SK-N-MC (cell line): ENCODE results near the gene MBTD1.

Source experiments
- EZH2 ChIP-seq: fragments of 200-600 bp; sonication (generic); IDR thresholded peaks from one replicate; pipeline ENCODE4 v1.6.1; 2017; ENCODE audit warnings: antibody characterized with exemption
- POLR2AphosphoS5 ChIP-seq: IDR thresholded peaks from 2 replicates; pipeline ENCODE4 v1.6.1; 2012; ENCODE audit warnings: mild to moderate bottlenecking, low read depth, low read length, borderline replicate concordance

DNA sequence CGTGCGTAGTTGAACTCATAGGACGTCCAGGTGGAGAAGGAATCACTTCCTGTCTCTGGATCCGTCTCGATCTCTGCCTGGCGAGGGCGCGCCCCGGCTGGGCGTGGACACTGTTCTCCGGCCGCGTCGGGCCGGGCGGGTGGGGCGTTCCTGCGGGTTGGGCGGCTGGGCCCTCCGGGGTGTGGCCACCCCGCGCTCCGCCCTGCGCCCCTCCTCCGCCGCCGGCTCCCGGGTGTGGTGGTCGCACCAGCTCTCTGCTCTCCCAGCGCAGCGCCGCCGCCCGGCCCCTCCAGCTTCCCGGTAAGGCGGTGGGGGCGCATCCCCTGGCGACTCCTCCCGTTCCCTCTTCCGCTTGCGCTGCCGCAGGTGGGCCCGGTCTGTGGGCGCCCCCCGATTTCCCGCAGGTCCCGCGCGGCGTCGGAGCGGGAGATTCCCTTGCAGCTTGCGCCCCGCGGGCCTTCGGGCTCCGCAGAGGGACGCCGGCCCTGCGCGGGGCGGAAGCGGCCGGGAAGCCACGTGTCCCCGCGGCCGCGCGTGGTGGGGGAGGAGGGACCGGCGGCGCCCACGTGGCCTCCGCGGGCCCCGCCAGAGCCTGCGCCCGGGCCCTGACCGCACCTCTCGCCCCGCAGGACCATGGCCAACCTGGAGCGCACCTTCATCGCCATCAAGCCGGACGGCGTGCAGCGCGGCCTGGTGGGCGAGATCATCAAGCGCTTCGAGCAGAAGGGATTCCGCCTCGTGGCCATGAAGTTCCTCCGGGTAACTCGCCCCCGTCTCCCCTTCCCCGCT, 93.5 kb downstream of the MBTD1 start, which contains the start of gene NME2:
- peak; percentile 76 for TF ChIP-seq POLR2AphosphoS5
- TF ChIP-seq EZH2 = no peak
